Glutamatergic neuron (in vitro differentiated cells): ENCODE data around the gene ACSF3. TPM values are rescaled to one million over a fixed set of nuclear protein-coding genes. Genes with fewer than 3 reads are reported as not detected.

Source experiments
- DNase-seq: peaks from one replicate; pipeline ENCODE4 v3.0.0; 2022
- H3K27ac Mint-ChIP-seq: one replicate; pipeline ENCODE4 v1.8.0; 2020; ENCODE audit warnings: mild to moderate bottlenecking, mixed read lengths, inconsistent platforms; ENCODE audit not compliant: unreplicated experiment
- H3K27me3 Mint-ChIP-seq: one replicate; pipeline ENCODE4 v1.8.0; 2020; ENCODE audit warnings: mild to moderate bottlenecking, moderate library complexity, mixed read lengths, inconsistent platforms; ENCODE audit not compliant: unreplicated experiment
- H3K36me3 Mint-ChIP-seq: one replicate; pipeline ENCODE4 v1.8.0; 2020; ENCODE audit warnings: mild to moderate bottlenecking, mixed read lengths, inconsistent platforms; ENCODE audit not compliant: unreplicated experiment
- H3K4me1 Mint-ChIP-seq: one replicate; pipeline ENCODE4 v1.8.0; 2020; ENCODE audit warnings: mild to moderate bottlenecking, low read depth, mixed read lengths, inconsistent platforms; ENCODE audit not compliant: unreplicated experiment
- H3K4me3 Mint-ChIP-seq: one replicate; pipeline ENCODE4 v1.8.0; 2020; ENCODE audit warnings: mild to moderate bottlenecking, mixed read lengths, inconsistent platforms; ENCODE audit not compliant: unreplicated experiment
- H3K9me3 Mint-ChIP-seq: one replicate; pipeline ENCODE4 v1.8.0; 2020; ENCODE audit warnings: mild to moderate bottlenecking, moderate library complexity, mixed read lengths, inconsistent platforms; ENCODE audit not compliant: unreplicated experiment
- total RNA-seq: library from RNA; stranded (reverse); fragmentation: NEBNext Ultra II Directional; extraction: Animal tissue kit (Norgen Biotek cat#: 25700); gene quantifications from one replicate; pipeline ENCODE4 v1.2.1, GENCODE V29; 2021; ENCODE audit not compliant: unreplicated experiment
- TF ChIP-seq, protein P1 (sequence below): fragments of 200-600 bp; sonication (generic); IDR thresholded peaks from one replicate; pipeline ENCODE4 v1.5.0; 2021; ENCODE audit not compliant: partially characterized antibody, unreplicated experiment

The ACSF3 gene
- total RNA-seq, 1 donor from 2014 or later: 29.3 TPM

DNA sequence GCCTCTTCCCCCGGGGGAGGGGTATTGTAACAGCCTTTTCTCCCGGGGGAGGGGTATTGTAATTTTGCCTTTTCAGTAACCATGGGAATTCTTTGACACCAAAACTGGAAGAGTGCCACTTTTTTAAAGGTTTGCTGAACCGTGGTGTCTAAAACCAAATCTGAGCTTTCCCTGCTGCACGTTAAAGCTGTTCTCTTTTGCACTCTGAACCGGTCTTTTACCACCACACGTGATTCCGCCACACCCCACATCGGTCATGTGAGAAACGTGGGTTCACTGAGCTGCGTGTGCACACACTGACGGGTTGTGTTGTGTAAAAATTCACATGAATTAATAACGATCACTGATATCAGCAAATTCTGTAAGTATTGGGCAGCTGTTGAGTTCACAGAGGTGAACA, 9.2 kb upstream of the ACSF3 start:
- Mint-ChIP-seq H3K27ac (no peak overlapping the region), H3K36me3 (peaks cover 4% of the 10 kb centered on the region), H3K9me3 (peaks cover 5% of the 10 kb centered on the region), H3K4me1 (peaks cover 10% of the 10 kb centered on the region), H3K27me3 (peaks cover 9% of the 10 kb centered on the region), H3K4me3 (no peak overlapping the region)
- TF ChIP-seq, protein P1, sequence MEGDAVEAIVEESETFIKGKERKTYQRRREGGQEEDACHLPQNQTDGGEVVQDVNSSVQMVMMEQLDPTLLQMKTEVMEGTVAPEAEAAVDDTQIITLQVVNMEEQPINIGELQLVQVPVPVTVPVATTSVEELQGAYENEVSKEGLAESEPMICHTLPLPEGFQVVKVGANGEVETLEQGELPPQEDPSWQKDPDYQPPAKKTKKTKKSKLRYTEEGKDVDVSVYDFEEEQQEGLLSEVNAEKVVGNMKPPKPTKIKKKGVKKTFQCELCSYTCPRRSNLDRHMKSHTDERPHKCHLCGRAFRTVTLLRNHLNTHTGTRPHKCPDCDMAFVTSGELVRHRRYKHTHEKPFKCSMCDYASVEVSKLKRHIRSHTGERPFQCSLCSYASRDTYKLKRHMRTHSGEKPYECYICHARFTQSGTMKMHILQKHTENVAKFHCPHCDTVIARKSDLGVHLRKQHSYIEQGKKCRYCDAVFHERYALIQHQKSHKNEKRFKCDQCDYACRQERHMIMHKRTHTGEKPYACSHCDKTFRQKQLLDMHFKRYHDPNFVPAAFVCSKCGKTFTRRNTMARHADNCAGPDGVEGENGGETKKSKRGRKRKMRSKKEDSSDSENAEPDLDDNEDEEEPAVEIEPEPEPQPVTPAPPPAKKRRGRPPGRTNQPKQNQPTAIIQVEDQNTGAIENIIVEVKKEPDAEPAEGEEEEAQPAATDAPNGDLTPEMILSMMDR: no peak
- DNase-seq: no peak

DNA sequence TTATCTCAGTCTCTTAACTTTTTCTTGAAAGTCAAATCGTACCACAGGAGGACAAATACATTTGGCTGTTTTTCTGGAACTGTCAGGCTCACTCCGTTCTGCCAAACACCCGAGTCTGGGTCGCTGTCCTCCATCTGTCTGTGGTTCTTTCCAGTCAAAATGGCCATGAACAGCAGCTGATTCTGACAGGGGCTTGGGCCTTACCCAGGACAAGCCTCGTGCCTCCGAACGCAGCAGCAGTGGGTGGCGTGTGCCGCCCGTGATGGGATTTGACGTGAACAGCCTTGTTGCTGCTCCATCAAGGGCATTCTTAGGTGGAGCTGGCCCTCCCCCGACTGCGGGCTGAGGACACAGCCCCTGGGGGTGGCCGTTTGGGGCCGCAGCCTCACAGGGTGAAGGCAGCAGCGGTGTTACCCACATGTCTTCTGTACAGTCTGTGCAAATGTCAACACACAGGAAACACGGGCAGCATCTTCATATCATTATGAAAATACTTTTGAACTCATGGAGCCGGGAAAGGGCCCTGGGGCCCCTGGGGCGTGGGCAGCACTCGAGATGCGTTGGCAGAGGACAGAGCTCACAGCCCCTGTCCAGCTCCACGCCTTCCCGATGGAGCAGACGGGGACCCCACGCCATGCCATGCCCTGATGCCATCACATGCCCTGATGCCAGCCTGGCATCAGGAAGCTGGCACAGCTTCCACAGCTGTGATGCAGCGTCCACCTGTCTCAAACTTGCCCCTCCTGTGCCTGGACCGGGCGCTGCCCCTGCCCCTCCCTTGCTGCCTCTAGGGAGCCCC, 8.6 kb upstream of the ACSF3 start:
- no peak overlapping the region for H3K4me3 Mint-ChIP-seq
- H3K27me3 Mint-ChIP-seq: peaks cover 6% of the 10 kb centered on the region
- H3K27ac Mint-ChIP-seq: no peak overlapping the region
- DNase-seq: no peak
- peaks cover 8% of the 10 kb centered on the region for H3K4me1 Mint-ChIP-seq
- H3K36me3 Mint-ChIP-seq: peaks cover 4% of the 10 kb centered on the region
- TF ChIP-seq, protein P1: no peak
- peaks cover 5% of the 10 kb centered on the region for H3K9me3 Mint-ChIP-seq

DNA sequence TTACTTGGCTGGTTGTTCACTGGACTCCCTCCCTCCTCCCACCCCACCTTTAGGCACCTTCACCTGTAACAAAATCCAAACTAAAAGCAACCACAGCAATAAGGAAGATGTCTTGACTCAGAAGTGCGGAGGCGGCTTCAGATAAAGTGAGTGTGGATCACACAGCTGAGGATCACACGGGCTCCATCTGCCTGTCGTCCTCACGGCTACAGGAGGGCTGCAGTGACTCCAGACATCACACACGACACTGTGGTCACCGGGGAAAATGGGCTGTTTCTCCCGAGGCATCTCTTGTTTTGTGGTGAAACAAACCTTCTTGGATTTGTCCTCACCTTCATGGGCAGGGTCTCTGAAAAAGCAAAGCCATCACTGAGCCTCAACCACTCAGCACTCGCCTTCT, 7.9 kb upstream of the ACSF3 start:
- Mint-ChIP-seq H3K4me3 (no peak overlapping the region), H3K36me3 (peaks cover 4% of the 10 kb centered on the region), H3K27ac (no peak overlapping the region), H3K9me3 (peaks cover 5% of the 10 kb centered on the region), H3K27me3 (peaks cover 6% of the 10 kb centered on the region), H3K4me1 (peaks cover 8% of the 10 kb centered on the region)
- no peak for DNase-seq
- TF ChIP-seq, protein P1: no peak

DNA sequence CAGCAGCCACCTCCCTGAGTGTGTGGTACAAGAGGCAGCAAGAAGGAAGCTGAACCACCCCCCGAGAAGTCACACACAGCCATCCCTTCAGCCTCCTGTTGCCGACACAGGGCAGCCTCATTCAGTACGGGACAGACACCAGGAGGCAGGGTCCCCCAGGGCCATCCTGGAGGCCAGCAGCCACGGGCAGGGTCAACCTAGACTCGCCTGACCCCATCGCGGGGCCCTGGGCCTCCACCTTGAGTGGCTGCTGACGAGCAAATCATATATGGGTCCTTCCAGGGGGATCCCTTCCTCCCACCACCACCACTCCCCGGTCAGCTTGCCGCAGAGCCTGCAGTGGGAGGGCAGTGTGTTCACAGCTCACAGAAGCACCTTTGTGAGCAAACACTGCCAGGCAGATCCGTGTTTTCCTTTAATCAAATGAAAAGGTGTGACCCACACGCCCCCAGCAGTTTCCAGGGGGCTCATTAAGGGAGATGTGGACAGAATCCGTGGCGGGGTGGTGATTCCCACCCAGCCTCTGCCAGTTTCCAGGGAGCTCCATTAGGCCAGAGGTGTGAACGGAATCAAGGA, 5.6 kb upstream of the ACSF3 start:
- peaks cover 3% of the 10 kb centered on the region for H3K9me3 Mint-ChIP-seq
- TF ChIP-seq, protein P1: no peak
- peaks cover 11% of the 10 kb centered on the region for H3K27me3 Mint-ChIP-seq
- H3K4me3 Mint-ChIP-seq: no peak overlapping the region
- DNase-seq: no peak
- no peak overlapping the region for H3K27ac Mint-ChIP-seq
- peaks cover 4% of the 10 kb centered on the region for H3K36me3 Mint-ChIP-seq
- H3K4me1 Mint-ChIP-seq: peaks cover 24% of the 10 kb centered on the region

DNA sequence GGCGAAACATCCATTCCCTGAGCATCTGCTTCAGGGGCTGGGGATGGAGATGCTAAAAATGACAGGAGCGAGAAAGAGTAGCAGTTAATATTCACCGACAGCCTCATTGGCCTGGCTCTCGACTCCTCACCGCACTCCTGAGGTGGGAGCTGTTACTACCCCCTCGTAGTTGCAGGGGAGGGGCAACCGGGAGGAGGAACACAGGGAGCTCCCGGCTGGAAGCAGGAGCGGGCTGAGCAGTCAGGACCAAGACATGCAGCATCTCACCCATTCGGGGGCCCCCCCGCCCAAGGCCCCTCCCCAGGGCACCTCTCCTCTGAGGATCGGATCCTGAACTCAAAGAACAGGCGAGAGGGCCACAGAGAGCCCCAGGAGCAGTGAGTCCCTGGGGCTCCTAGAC, 4.5 kb upstream of the ACSF3 start:
- Mint-ChIP-seq H3K27ac (no peak overlapping the region), H3K27me3 (peaks cover 12% of the 10 kb centered on the region), H3K4me3 (no peak overlapping the region), H3K36me3 (peaks cover 4% of the 10 kb centered on the region), H3K9me3 (peaks cover 3% of the 10 kb centered on the region), H3K4me1 (peaks cover 24% of the 10 kb centered on the region)
- no peak for DNase-seq
- TF ChIP-seq, protein P1: no peak
